ENCODE data around the gene CHCHD3.

CHCHD3 gene

DNA sequence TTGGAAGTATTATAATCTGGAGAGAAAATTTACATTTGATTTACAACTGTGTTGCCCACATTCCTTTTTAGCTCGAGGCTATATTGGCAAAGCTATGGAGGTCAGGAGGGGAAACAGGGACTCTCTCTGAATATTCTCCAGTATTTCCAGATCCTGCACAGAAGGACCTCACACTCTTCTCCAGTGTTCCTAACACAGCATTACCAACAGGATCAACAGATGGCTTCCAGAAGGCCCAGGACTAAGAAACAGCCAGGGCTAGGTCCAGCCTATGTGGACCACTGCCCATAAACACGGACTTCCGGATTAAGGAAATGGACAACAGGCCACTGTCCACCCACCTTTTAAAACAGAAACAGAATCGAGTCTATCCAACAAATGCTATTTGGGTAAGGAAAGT is 65.3 kb downstream of the CHCHD3 start:
- no peak overlapping the region for H3K9ac ChIP-seq (ENCODE audit: low read length in 5 of 5)
- H3K27me3 ChIP-seq (ENCODE audit: control insufficient read depth in 5 of 5, insufficient read depth in 4 of 5, low read length in 5 of 5) = no peaks in the 10 kb centered on the region
- no peak overlapping the region for H3K4me3 ChIP-seq (ENCODE audit: low read depth in 1 of 5, low read length in 5 of 5)
- H3K36me3 ChIP-seq (ENCODE audit: control insufficient read depth in 5 of 5, insufficient read depth in 5 of 5, low read length in 5 of 5) = no peaks in the 10 kb centered on the region
- H3K4me1 ChIP-seq (ENCODE audit: control insufficient read depth in 5 of 5, insufficient read depth in 5 of 5, low read length in 5 of 5) = peaks cover 0 to 6% (median 0%) of the 10 kb centered on the region in 5 donors
- no peaks in the 10 kb centered on the region for H3K9me3 ChIP-seq (ENCODE audit: control insufficient read depth in 5 of 5, low read length in 5 of 5)
- H3K27ac ChIP-seq (ENCODE audit: low read depth, low read length) = no peak overlapping the region

DNA sequence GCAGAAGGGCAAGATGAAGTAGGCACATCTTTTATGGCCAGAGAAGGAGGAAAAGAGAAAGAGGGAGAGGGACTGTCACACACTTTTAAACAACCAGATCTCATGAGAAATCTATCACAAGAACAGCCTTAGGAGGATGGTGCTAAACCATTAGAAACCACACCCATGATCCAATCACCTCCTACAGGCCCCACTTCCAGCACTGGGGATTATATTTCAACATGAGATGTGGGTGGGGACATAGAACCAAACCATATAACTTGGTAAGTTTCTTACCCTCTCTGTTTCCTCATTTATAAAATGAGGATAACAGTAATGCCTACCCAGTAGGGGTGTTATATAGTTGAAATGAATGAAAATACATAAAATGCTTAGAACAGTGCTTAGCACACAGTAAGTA is 66.0 kb downstream of the CHCHD3 start:
- Histone ChIP-seq H3K36me3 (ENCODE audit: control insufficient read depth in 5 of 5, insufficient read depth in 5 of 5, low read length in 5 of 5) (no peaks in the 10 kb centered on the region), H3K27ac (ENCODE audit: low read depth, low read length) (no peak overlapping the region), H3K9me3 (ENCODE audit: control insufficient read depth in 5 of 5, low read length in 5 of 5) (no peaks in the 10 kb centered on the region), H3K27me3 (ENCODE audit: control insufficient read depth in 5 of 5, insufficient read depth in 4 of 5, low read length in 5 of 5) (no peaks in the 10 kb centered on the region), H3K4me3 (ENCODE audit: low read depth in 1 of 5, low read length in 5 of 5) (no peak overlapping the region), H3K4me1 (ENCODE audit: control insufficient read depth in 5 of 5, insufficient read depth in 5 of 5, low read length in 5 of 5) (peaks cover 0 to 9% (median 0%) of the 10 kb centered on the region in 5 donors), H3K9ac (ENCODE audit: low read length in 5 of 5) (no peak overlapping the region)

DNA sequence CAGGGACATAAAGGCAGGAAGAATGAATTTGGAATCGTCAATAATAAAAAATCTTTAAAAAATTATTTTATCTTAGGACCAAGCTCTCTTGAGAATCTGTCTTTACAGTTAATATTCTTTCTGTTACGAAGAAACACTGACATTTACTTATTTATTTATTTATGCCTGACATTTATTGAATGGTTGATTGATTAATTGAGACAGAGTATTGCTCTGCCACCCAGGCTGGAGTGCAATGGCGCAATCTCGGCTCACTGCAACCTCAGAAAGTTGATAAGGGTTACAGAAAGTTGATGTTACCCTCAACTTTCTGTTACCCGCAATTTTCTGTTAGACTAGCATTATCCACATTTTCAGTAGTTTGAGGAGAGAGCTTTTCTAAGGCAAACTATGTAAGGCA is 70.1 kb downstream of the CHCHD3 start:
- H3K27ac ChIP-seq (ENCODE audit: low read depth, low read length) = no peak overlapping the region
- H3K9me3 ChIP-seq (ENCODE audit: control insufficient read depth in 5 of 5, low read length in 5 of 5) = no peaks in the 10 kb centered on the region
- peaks cover 0 to 14% (median 10%) of the 10 kb centered on the region in 5 donors for H3K4me1 ChIP-seq (ENCODE audit: control insufficient read depth in 5 of 5, insufficient read depth in 5 of 5, low read length in 5 of 5)
- H3K36me3 ChIP-seq (ENCODE audit: control insufficient read depth in 5 of 5, insufficient read depth in 5 of 5, low read length in 5 of 5) = no peaks in the 10 kb centered on the region
- H3K4me3 ChIP-seq (ENCODE audit: low read depth in 1 of 5, low read length in 5 of 5) = no peak overlapping the region
- H3K27me3 ChIP-seq (ENCODE audit: control insufficient read depth in 5 of 5, insufficient read depth in 4 of 5, low read length in 5 of 5) = no peaks in the 10 kb centered on the region
- H3K9ac ChIP-seq (ENCODE audit: low read length in 5 of 5) = no peak overlapping the region

DNA sequence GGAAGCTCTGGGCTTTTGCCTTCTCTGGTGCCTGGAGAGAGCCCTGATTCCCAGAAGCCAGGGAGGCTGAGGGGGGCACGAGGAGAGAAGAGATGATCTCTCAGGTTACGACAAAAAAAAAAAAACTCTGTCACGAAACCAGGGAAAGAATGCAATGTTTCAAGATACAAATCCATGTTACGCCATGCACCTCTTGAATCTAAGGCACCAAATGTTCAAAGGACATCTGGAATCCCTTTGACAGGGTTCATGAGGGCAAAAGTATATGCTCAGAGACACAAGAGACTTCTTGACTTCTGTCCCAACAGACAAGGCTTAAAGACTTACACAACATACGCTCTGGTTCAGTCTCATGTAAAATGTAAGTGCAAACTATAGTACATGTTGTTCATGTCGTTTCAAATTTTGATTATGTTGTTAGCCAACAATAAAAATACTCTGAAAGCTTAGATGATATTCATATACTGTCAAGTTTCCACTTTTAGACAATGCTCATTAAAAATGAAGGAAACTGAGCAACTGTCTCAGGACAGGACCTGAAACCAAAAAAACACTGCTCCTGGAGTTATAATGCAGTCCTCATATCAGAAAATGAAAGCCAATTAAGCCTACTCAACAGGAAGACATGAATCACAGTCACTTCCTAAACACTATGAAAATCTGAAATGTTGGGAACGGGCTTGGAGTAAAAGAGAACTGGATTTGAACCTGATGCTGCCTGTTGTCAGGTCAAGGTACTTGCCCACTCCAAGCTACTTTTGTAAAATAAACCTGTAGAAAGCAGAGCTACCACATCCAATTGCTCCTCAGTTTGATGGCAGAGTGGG is 72.3 kb downstream of the CHCHD3 start:
- Histone ChIP-seq H3K27me3 (ENCODE audit: control insufficient read depth in 5 of 5, insufficient read depth in 4 of 5, low read length in 5 of 5) (no peaks in the 10 kb centered on the region), H3K9me3 (ENCODE audit: control insufficient read depth in 5 of 5, low read length in 5 of 5) (no peaks in the 10 kb centered on the region), H3K36me3 (ENCODE audit: control insufficient read depth in 5 of 5, insufficient read depth in 5 of 5, low read length in 5 of 5) (no peaks in the 10 kb centered on the region), H3K4me1 (ENCODE audit: control insufficient read depth in 5 of 5, insufficient read depth in 5 of 5, low read length in 5 of 5) (peaks cover 0 to 14% (median 10%) of the 10 kb centered on the region in 5 donors), H3K9ac (ENCODE audit: low read length in 5 of 5) (no peak overlapping the region), H3K27ac (ENCODE audit: low read depth, low read length) (peak overlapping the region; percentile 17), H3K4me3 (ENCODE audit: low read depth in 1 of 5, low read length in 5 of 5) (no peak overlapping the region)

DNA sequence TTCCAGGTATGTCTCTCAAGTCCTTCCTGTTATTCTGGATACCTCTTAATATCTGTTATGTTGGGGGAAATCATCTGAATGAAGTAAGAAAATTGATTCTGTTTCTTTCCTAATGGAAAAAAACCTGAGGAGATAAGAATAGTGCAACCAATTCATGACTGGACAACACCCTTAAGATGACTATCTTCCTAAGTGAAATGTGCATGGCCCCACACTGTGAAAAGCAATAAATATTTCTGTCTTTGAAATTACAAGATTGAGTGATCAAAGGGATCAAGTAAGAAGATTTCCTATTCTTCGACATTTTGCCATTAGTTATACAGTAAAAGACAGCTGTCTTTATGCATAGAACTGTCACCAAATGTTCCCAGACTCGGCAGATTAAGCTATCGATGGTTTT is 73.9 kb downstream of the CHCHD3 start:
- Histone ChIP-seq H3K27me3 (ENCODE audit: control insufficient read depth in 5 of 5, insufficient read depth in 4 of 5, low read length in 5 of 5) (no peaks in the 10 kb centered on the region), H3K4me1 (ENCODE audit: control insufficient read depth in 5 of 5, insufficient read depth in 5 of 5, low read length in 5 of 5) (peaks cover 0 to 20% (median 15%) of the 10 kb centered on the region in 5 donors), H3K9ac (ENCODE audit: low read length in 5 of 5) (no peak overlapping the region), H3K9me3 (ENCODE audit: control insufficient read depth in 5 of 5, low read length in 5 of 5) (no peaks in the 10 kb centered on the region), H3K27ac (ENCODE audit: low read depth, low read length) (no peak overlapping the region), H3K4me3 (ENCODE audit: low read depth in 1 of 5, low read length in 5 of 5) (no peak overlapping the region), H3K36me3 (ENCODE audit: control insufficient read depth in 5 of 5, insufficient read depth in 5 of 5, low read length in 5 of 5) (no peaks in the 10 kb centered on the region)

DNA sequence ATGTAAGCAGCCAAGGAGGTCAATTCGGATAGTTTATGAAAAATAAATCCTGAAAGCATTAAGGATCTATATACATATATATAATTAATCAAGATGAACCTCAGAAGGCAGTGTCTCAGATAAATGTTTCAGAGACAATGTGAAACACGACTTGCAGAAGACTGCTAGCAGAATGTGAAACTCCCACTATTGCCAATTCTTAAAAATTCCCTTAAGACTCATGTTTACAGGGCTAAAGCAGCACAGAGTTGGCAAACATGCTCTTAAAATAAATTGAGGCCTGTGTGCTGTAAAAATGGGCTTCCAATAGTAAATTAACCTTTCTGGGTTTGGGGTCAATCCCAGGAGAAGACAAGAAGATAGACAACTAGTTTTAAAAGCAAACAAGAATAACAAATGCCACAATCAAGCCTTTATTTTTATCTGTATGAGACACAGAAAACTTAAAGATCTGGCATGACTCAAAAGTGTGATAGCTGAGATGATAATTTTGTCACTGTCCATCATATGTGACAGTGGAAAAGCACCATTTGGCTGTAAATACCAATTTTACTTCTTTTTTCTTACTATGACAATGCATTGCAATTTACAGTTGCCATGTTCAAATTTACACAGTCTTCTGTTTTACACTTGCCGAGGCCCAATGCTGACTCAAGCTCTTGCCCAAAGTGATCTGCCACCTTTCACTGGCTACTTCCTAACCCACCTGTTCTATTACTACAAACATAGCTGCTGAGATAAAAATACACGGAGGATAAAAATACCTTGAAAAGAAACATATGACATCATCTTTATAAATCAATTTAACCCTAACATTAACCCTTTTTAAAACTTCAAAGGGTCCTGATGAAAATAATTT is 78.6 kb downstream of the CHCHD3 start:
- no peak overlapping the region for H3K9ac ChIP-seq (ENCODE audit: low read length in 5 of 5)
- H3K9me3 ChIP-seq (ENCODE audit: control insufficient read depth in 5 of 5, low read length in 5 of 5) = no peaks in the 10 kb centered on the region
- H3K4me1 ChIP-seq (ENCODE audit: control insufficient read depth in 5 of 5, insufficient read depth in 5 of 5, low read length in 5 of 5) = peaks cover 0 to 27% (median 19%) of the 10 kb centered on the region in 5 donors
- H3K27me3 ChIP-seq (ENCODE audit: control insufficient read depth in 5 of 5, insufficient read depth in 4 of 5, low read length in 5 of 5) = no peaks in the 10 kb centered on the region
- H3K27ac ChIP-seq (ENCODE audit: low read depth, low read length) = no peak overlapping the region
- no peaks in the 10 kb centered on the region for H3K36me3 ChIP-seq (ENCODE audit: control insufficient read depth in 5 of 5, insufficient read depth in 5 of 5, low read length in 5 of 5)
- H3K4me3 ChIP-seq (ENCODE audit: low read depth in 1 of 5, low read length in 5 of 5) = no peak overlapping the region

DNA sequence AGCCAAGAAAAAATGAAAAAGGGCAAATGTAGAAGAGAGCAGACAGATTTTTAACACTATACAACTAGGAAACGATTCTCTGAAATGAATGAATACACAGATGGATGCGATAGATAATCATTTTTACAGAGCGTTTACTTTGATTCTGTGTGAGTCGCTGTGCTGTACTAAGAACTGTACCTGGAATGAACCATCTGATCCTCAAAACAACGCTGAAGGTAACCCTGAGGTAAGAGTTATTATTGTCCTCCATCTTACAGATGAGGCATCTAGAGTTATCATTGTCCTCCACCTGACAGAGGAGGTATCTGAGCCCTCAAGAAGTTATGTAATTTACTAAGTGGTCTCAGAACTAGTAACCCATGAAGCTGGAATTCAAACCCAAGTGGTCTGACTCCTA is 80.2 kb downstream of the CHCHD3 start:
- H3K27me3 ChIP-seq (ENCODE audit: control insufficient read depth in 5 of 5, insufficient read depth in 4 of 5, low read length in 5 of 5) = no peaks in the 10 kb centered on the region
- peaks cover 0 to 29% (median 21%) of the 10 kb centered on the region in 5 donors for H3K4me1 ChIP-seq (ENCODE audit: control insufficient read depth in 5 of 5, insufficient read depth in 5 of 5, low read length in 5 of 5)
- no peaks in the 10 kb centered on the region for H3K36me3 ChIP-seq (ENCODE audit: control insufficient read depth in 5 of 5, insufficient read depth in 5 of 5, low read length in 5 of 5)
- H3K4me3 ChIP-seq (ENCODE audit: low read depth in 1 of 5, low read length in 5 of 5) = no peak overlapping the region
- peak overlapping the region; percentile 1 for H3K27ac ChIP-seq (ENCODE audit: low read depth, low read length)
- H3K9ac ChIP-seq (ENCODE audit: low read length in 5 of 5) = no peak overlapping the region
- H3K9me3 ChIP-seq (ENCODE audit: control insufficient read depth in 5 of 5, low read length in 5 of 5) = no peaks in the 10 kb centered on the region

DNA sequence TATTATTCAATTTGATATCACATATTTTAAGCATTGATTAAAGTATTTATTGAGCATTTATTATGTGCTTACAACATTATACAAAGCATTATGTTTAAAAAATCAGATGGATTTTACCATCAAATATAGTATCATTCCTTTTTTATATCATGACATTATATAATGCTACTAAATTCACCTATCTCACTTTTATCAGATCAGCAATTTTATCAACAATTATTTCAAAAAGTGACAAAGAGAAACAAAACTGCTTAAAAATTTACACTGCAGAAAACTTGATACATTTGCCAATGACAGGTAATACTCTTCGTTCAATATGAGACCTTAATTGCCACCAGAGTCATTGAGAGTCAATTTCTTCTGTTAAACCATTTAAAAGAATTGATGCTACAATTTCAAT is 82.0 kb downstream of the CHCHD3 start:
- Histone ChIP-seq H3K36me3 (ENCODE audit: control insufficient read depth in 5 of 5, insufficient read depth in 5 of 5, low read length in 5 of 5) (no peaks in the 10 kb centered on the region), H3K9me3 (ENCODE audit: control insufficient read depth in 5 of 5, low read length in 5 of 5) (no peaks in the 10 kb centered on the region), H3K27me3 (ENCODE audit: control insufficient read depth in 5 of 5, insufficient read depth in 4 of 5, low read length in 5 of 5) (no peaks in the 10 kb centered on the region), H3K9ac (ENCODE audit: low read length in 5 of 5) (no peak overlapping the region), H3K4me3 (ENCODE audit: low read depth in 1 of 5, low read length in 5 of 5) (no peak overlapping the region), H3K27ac (ENCODE audit: low read depth, low read length) (no peak overlapping the region), H3K4me1 (ENCODE audit: control insufficient read depth in 5 of 5, insufficient read depth in 5 of 5, low read length in 5 of 5) (peaks cover 0 to 29% (median 21%) of the 10 kb centered on the region in 5 donors)

DNA sequence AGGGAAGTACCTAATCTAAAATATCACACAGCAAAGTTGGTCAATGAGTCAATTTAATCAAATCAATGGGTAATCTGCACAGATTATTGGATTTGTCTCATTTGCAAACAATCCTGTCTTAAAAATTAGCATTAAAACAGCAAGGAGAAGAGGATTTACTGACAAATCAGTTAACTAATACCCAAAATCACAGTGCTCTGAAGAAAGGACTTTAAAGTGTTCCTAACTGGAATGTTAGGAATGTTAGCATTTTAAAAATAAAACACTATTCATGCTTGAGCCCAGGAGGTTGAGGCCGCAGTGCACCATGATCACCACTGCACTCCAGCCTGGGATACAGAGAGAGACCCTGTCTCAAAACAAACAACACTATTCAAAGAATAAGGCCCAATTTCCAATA is 83.1 kb downstream of the CHCHD3 start:
- Histone ChIP-seq H3K36me3 (ENCODE audit: control insufficient read depth in 5 of 5, insufficient read depth in 5 of 5, low read length in 5 of 5) (no peaks in the 10 kb centered on the region), H3K4me1 (ENCODE audit: control insufficient read depth in 5 of 5, insufficient read depth in 5 of 5, low read length in 5 of 5) (peaks cover 0 to 29% (median 21%) of the 10 kb centered on the region in 5 donors), H3K27ac (ENCODE audit: low read depth, low read length) (no peak overlapping the region), H3K4me3 (ENCODE audit: low read depth in 1 of 5, low read length in 5 of 5) (no peak overlapping the region), H3K27me3 (ENCODE audit: control insufficient read depth in 5 of 5, insufficient read depth in 4 of 5, low read length in 5 of 5) (no peaks in the 10 kb centered on the region), H3K9ac (ENCODE audit: low read length in 5 of 5) (no peak overlapping the region), H3K9me3 (ENCODE audit: control insufficient read depth in 5 of 5, low read length in 5 of 5) (no peaks in the 10 kb centered on the region)

DNA sequence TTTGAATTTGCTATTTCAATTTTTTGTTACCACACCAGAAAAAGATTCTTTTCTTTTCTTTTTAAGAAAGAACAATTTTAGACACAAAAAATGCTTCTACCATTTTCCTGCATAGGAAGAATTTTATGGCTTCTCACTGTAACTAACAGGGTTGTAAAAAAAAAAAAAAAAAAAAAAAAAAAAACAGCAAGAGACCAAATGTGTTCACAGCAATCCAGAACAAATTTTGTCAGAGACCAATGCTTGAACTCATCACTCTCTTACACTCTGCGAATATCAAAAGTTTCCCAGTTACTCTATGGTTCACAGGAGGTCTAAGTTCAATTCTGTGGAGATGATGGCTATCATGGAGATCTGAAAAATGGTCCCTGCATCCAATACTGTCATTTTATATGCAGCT is 84.4 kb downstream of the CHCHD3 start:
- Histone ChIP-seq H3K4me1 (ENCODE audit: control insufficient read depth in 5 of 5, insufficient read depth in 5 of 5, low read length in 5 of 5) (peaks cover 0 to 20% (median 10%) of the 10 kb centered on the region in 5 donors), H3K9me3 (ENCODE audit: control insufficient read depth in 5 of 5, low read length in 5 of 5) (no peaks in the 10 kb centered on the region), H3K27me3 (ENCODE audit: control insufficient read depth in 5 of 5, insufficient read depth in 4 of 5, low read length in 5 of 5) (no peaks in the 10 kb centered on the region), H3K36me3 (ENCODE audit: control insufficient read depth in 5 of 5, insufficient read depth in 5 of 5, low read length in 5 of 5) (no peaks in the 10 kb centered on the region), H3K27ac (ENCODE audit: low read depth, low read length) (no peak overlapping the region), H3K4me3 (ENCODE audit: low read depth in 1 of 5, low read length in 5 of 5) (no peak overlapping the region), H3K9ac (ENCODE audit: low read length in 5 of 5) (no peak overlapping the region)

Measured in subcutaneous abdominal adipose tissue (tissue), 5 donors.